ENCODE results near the gene TEX2. TPM values are rescaled to one million over a fixed set of nuclear protein-coding genes. Genes with fewer than 3 reads are reported as not detected.
"Not testable (repeated sequence)": the region's sequence is repeated elsewhere in the genome, so short reads cannot be mapped to it uniquely, and the experiment has no call there.

TEX2 gene
- polyA plus RNA-seq, 3 donors, result 24.3 to 26.1 (median 24.6) TPM

DNA sequence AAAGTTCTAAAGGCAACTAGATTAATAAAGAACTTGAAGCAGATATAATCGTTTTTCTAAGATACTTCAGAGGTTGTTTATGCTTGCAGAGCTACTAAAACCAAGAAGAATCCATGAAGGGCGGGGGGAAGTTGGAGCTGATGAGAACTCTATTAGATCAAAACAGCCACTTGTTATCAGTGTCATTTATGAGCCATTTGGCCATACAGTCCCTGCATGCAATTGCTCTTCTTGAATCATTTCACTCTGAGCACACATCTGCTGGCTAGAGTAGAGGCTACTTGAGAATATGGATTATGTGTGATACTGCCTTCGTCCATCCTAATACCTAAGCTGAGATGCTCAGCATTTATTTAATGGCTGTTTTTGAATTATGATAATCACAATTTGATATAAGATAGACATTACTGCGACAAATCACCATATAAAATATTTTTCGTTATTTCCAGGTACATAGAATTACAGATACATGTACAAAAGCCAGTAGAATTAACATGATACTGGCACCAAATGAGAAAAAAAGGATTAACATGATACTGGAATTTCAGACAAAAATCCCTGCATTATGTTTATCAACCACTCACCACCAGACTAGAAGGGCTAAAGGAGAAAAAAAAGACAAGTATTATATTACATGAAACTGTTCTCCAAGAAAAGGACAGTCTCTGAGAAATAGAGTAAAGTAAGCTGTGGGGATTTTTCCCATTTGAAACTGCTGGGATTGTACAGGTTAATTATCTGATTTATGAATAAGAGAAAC lies 64.5 kb downstream of the TEX2 start:
- DNase-seq (ENCODE audit: extremely low read depth in 1 of 11, low read depth in 9 of 11, low spot score in 4 of 11), result no peak

DNA sequence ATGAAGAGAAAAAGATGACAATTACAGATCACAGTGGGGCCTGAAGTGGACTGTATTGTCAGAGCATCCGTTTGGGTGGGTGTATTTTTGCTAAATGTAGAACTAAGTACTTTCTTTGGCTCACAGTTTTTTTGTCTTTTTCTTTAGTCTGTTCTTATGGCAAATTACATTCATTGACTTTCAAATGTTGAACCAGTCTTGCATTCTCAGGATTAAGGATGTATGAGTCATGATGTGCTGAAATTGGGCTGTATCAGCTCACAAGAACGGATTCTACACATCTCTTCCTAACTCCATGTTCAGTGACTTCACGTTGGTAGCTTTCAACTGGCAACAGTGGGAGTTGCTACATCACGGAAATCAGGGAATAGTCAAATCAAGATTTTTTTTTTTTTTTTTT lies 66.5 kb downstream of the TEX2 start:
- DNase-seq (ENCODE audit: extremely low read depth in 1 of 11, low read depth in 9 of 11, low spot score in 4 of 11), result no peak

DNA sequence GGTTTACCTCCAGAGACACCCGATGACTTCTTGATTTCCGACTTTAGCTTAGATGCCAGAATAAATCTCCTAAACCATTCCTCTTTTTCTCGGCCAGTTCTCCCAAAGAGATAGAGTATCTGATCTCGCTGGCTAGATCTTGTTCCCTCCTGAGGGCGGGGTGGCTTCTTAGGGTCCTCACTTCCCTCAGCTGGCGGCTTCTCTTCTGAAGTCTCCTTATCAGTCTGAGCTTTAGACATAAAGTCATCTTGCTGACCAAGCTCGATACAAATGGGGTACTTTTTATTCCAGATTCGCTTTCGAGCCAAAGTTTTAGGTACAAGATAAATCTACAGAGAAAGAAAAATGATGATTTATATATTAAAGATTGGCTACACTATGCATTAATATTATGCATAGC lies 69.5 kb downstream of the TEX2 start:
- no peak for DNase-seq (ENCODE audit: extremely low read depth in 1 of 11, low read depth in 9 of 11, low spot score in 4 of 11)

DNA sequence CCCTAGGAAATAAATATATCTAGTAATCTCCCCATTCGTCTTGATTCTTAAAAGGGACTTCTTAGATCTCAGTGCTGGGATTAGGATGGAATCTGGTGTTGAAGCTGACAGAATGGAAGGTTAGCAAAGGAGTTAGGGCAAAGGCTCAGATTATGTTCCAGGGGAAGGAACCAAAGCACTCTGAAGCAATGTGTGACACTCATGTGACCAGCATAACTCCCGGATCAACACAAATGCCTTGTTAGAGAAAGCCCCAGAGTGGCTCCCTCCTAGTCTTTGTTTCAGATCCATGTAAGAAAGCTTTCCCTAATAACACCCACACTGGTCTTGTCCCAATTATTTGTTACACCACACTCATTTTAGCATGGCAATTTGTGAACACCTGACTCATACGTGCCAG lies 70.5 kb downstream of the TEX2 start:
- DNase-seq (ENCODE audit: extremely low read depth in 1 of 11, low read depth in 9 of 11, low spot score in 4 of 11), result no peak

DNA sequence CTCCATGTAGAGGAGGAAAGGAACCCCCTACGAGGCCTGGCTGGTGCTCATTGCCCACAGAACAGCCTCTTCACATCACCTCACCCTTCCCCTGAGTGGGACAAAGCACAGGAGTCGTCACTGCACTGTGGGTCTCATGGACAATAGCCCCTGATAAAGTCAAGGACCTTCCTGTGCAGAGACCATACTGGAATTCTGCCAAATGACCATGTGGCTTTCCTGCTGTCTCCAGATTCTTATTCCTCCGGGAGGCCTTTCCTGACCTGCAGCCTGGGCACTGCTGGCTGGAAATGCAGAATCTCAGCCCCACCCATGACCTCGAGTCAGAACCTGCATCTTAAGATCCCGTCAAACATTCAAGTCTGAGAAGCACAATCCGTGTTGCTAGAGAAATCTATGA lies 72.6 kb downstream of the TEX2 start:
- DNase-seq (ENCODE audit: extremely low read depth in 1 of 11, low read depth in 9 of 11, low spot score in 4 of 11), result no peak

DNA sequence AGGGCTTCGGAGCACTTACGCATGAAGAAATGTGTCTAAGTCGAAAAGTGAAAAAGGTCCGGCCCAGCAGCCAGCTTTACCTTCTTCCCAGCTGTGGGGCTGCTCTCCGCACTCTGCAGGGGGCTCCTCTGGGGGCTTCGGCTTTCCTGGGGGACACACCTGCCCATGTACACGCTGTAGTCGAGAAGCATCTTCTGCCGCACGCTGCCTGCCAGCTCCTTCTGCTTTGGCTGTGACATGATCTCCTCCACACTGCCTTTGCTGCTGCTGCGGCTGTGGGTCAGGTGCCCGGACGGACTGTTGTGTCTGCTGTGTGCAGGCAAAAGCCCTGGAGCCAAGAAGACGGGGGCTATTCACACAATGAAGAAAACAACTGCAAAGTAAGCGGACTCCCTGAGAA lies 75.0 kb downstream of the TEX2 start:
- no peak for DNase-seq (ENCODE audit: extremely low read depth in 1 of 11, low read depth in 9 of 11, low spot score in 4 of 11)

DNA sequence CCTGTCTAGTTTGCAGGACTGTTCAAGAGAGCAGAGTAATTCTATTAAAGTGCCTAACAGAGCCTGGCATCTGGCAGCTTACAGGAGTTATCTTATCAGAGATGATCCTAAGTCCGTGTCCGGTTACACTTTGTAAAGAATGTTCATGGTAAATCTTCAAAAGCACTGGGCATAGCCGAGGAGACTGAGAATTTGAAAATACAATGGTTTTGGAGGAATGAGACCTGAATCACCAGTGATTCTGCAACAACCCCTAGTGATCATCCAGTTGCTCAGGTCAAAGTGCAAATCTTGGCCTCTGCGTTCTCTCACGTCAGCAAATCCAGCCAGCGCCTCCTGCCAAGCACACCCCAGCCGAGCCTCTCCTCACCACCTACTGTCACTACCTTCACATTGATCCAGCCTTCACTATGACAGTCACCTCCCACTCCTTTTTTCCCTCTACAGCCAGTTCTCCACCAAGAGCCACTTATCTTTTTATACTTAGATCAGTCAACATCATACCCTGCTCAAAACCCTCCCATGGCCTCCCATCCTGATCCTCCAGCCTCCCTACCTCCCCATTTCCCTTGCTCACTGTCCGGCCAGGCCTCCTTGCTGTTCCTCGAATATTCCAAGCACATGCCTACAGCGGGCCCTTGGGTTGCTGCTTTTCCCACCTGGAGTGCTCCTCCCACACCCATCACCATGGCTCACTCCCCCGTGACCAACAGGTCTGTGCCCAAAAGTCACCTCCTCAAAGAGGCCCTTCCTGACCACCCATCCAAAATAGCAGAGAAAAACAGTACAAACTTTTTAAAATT lies 75.8 kb downstream of the TEX2 start:
- no peak for DNase-seq (ENCODE audit: extremely low read depth in 1 of 11, low read depth in 9 of 11, low spot score in 4 of 11)

DNA sequence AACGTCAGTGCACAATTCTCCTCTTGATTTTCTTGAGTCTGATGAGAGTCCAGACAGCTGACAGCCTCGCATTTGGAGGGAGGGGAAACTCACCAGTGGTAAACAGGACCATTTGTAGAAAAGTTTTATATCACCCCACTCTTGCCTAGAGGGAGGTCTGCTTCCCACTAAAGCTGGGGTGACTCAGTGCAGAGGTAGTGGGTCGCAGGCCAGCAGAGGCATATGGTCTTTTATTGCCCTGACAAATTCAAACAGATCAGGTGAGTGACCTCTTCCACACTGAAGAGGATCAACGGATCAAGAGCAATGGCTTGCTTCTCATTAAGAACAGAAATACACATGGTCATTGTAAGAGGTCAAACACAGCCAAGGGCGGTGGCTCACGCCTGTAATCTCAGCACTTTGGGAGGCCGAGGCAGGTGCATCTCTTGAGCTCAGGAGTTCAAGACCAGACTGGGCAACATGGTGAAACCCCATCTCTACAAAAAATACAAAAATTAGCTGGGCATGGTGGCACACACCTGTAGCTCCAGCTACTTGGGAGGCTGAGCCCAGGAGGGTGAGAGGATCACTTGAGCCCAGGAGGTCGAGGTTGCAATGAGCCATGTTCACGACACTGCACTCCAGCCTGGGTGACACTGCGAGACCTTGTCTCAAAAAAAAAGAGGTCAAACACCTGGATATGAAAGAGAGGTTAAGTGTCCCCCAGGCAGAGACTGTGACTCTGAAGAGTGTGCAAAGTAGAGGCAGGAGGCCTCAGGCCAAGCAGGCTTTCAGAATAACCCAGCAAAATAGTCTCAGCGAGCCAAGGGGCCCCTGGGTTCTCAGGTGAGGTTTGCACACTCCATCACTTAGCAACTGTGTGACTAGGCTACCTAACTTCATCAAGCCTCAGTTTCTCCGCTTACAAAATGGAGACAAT lies 76.6 kb downstream of the TEX2 start:
- DNase-seq (ENCODE audit: extremely low read depth in 1 of 11, low read depth in 9 of 11, low spot score in 4 of 11), result no peak

DNA sequence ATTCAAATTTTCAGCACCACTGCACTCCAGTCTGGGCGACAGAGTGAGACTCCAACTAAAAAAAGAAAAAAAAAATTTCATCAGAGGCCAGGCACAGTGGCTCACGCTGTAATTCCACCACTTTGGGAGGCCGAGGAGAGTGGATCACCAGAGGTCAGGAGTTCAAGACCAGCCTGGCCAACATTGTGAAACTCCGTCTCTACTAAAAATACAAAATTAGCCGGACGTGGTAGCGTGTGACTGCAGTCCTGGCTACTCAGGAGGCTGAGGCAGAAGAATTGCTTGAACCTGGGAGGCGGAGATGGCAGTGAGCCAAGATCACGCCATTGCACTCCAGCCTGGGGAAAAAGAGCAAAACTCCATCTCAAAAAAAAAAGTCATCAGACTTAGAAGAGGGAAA lies 77.5 kb downstream of the TEX2 start:
- DNase-seq (ENCODE audit: extremely low read depth in 1 of 11, low read depth in 9 of 11, low spot score in 4 of 11), result not testable (repeated sequence)

DNA sequence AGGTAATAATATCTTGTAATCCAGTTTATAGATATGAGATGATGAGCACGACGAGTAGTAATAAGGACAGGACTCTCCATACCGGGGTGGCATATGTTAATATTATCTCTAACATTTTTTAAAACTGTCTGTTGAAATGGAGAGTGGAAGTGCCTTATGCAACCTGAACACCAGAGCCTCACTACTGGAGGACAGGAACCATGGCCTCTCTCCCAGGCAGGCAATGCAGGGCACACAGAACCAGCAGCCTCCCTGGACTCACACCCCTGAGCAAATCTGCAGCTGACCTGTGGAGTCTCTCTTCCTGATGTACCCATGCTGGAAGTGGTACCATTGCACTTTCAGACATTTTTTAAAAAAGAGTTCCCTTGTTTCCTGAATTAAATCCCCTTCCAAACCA lies 78.0 kb downstream of the TEX2 start:
- DNase-seq (ENCODE audit: extremely low read depth in 1 of 11, low read depth in 9 of 11, low spot score in 4 of 11), result no peak

DNA sequence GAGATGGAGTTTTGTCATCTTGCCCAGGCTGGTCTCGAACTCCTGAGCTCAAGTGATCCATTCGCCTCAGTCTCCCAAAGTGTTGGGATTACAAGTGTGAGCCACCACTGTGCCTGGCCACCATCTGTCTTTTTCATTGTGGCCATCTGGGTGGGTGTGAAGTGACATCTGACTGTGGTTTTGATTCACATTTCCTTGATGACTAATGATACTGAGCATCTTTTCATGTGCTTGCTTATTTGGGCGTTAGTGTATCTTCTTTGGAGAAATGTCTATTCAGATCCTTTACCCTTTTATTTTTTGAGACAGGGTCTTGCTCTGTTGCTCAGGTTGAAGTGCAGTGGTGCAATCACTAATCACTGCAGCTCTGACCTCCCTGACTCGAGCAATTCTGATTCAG lies 79.2 kb downstream of the TEX2 start:
- DNase-seq (ENCODE audit: extremely low read depth in 1 of 11, low read depth in 9 of 11, low spot score in 4 of 11), result no peak

DNA sequence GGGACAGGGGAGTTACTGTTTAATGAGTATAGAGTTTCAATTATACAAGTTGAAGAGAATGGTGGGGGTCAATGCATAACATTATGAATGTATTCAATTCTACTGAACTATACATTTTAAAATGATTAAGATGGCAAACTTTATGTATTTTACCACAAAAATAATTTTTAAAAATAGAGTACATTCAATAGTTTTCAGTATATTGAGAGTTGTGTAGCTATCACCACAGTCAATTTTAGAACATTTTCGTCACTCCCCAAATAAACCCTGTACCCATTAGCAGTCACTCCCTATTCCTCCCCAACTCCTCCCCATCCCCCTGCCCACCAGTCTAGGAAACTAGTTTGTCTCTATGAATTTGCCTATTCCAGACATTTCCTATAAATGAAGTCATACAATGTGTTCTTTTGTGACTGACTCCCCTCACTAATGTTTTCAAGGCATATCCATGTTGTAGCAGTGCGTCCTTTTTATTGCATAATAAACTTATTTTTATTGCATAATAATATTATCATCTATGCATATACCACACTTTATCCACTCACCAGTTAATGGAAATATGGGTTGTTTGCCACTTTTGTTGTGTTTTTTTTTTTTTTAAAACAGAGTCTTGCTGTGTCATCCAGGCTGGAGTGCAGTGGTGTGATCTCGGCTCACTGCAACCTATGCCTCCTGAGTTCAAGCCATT lies 80.6 kb downstream of the TEX2 start:
- DNase-seq (ENCODE audit: extremely low read depth in 1 of 11, low read depth in 9 of 11, low spot score in 4 of 11), result no peak

DNA sequence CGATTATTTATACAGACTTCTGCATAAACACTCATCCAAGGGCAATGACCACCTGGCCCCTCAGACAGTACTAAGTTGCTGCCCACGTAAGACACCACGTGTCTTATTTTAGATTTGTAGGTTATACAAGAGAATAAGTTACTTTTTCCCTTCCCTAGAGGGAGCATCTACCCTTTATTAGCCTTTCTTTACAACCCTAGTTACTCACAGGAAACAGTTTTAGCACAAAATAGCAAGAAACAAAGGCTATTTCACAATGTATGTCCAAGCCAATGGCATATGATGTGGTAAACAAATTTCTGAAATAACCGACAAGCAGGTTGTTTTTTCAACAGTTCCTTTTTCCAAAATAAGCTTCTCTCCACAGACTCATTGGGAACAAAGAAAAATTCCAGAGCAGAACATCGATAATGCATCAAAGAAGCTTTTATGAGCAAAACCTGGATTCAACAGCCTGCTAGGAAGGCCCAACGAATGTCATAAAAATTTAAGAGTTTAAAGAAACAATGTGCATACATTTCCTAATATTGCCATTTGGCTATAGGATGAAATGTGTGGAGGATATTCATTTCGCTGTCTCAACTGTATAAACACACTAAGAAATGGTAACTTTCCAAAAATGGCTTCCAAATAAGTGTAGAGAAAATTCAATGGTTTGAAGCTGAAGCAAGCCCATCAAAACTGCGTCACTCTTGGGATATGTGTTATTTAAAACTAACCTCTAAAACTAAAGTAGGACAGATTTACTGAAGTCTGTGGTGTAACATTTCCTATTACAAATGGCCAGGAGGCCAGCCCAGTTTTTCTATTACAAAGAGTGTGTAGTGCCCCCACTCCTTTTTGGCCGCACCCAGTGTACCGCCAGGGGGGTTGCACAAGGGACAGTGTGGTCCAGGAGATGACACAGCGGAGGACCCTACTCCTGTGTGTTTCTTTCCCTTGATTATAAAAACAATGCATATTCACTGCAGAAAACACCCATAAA lies 82.7 kb downstream of the TEX2 start:
- DNase-seq (ENCODE audit: extremely low read depth in 1 of 11, low read depth in 9 of 11, low spot score in 4 of 11), result no peak

DNA sequence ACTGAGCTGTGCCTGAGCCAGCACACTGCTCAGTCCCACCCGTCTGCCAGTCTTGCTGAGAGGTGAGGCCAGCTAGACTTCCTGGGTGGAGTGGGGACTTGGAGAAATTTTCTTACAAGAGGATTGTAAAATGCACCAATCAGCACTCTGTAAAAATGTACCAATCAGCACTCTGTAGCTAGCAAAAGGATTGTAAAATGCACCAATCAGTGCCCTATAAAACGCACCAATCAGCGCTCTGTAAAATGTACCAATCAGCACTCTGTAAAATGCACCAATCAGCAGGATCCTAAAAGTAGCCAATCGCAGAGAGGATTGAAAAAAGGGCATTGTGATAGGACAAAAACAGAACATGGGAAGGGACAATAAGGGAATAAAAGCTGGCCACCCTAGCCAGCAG lies 84.0 kb downstream of the TEX2 start:
- not testable (repeated sequence) for DNase-seq (ENCODE audit: extremely low read depth in 1 of 11, low read depth in 9 of 11, low spot score in 4 of 11)

DNA sequence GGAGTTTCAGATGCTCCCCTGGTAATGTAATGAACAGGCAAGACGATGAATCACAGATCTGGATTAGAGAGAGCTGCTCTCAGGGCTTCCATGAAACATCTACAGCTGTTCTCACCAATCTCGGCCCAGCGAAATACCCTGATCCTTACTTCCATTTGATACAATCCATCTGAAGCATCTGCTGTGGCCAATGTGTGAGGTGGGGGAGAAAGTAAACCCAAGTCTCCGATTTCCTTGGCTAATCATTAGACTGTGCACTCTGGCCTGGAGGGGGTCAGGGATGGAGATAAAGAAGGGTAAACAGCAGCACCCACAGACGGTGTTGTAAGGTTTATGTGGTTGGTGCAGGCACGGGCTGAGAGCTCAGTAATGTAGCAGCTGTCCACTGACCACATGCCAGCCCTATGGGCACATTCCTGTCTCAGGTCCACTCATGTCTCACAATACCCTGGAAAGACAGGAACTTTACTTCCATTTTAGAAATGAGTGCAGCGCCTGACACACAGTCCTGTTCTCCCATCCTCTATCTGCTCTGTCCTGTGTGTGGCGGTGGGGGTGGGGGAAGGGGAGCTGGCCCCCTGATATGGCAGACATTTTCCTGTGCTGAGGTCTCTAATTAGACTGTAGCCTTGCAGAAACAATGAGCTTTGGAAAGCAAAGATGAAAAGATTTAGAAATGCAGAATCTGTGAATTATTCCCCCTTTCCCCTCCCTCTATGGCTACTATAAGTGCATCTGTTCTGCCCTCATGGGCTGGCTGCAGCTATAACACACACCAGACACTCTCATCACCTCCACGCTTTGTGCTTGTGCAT lies 84.8 kb downstream of the TEX2 start:
- no peak for DNase-seq (ENCODE audit: extremely low read depth in 1 of 11, low read depth in 9 of 11, low spot score in 4 of 11)

DNA sequence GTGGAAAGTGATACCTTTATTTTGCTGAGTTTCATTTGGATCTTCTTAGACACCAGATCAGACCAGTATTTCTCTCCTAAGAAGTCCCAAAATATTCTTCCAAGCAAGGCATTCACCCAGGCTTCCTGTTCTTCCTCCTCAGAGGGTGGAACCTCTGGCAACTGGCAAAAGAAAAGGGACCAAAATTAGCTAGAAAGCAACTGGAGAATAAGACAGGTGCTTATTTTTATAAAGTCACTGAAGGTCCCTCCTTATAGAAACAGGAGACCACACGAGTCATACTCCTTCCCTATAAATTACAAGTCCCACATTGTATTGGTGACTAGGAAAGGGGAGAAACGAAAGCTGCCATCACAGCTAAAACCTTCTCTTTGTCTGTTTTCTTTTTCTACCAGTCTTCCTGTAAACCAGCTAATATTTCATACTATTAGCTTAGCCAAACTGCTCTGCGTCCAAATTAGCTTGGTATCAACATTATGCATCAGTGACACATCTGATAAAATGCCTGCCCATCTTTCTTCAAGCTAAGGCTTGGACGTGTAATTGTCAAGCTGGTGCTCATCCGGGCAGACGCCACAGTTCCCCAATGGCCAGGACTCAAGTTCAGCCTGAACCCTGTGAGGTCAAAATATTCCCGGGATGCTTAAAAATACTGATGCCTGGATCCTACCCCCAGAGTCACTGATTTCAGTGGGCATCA lies 85.6 kb downstream of the TEX2 start:
- DNase-seq (ENCODE audit: extremely low read depth in 1 of 11, low read depth in 9 of 11, low spot score in 4 of 11), result no peak

DNA sequence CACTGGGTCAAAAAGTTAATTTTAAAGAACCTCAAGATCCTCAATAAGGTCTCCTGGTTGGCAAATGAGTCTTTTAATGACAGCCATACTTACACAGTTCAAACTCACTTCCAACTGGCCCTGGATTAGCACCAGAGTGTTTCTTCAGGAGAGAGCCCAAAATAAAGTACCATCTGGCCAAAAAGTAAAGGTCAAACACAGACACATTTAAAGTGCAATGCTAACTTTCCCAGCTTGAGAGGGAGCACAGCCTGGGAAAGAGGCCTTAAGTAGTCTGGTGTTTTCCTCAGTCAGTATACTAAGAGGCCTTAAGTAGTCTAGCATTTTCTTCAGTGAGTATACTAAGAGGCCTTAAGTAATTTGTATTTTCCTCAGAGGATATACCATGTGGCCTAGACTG lies 86.5 kb downstream of the TEX2 start:
- DNase-seq (ENCODE audit: extremely low read depth in 1 of 11, low read depth in 9 of 11, low spot score in 4 of 11), result no peak
